ENCODE data around the gene MPDU1. TPM values are rescaled to one million over a fixed set of nuclear protein-coding genes. Genes with fewer than 3 reads are reported as not detected.
A peak's percentile ranks its signal among the peaks of the same experiment; 100 is the strongest.

The MPDU1 gene
- total and polyA plus RNA-seq, 2 of the 4 experiments (the other 2 are of a cell fraction): 135 to 149 TPM

- no peak for TF ChIP-seq CEBPB (IDR thresholded peaks at IDR 0.05; ENCODE audit: low read depth, low read length)
- peak; percentile 82; the same call in 1 of the 2 replicates for TF ChIP-seq MAZ (IDR thresholded peaks at IDR 0.05; ENCODE audit: borderline replicate concordance, low read depth, low read length)
Observed at GRCh38 chr17:7561589-7562207, 22.0 kb upstream of the MPDU1 start, which contains the start of gene SENP3 (continued).

GRCh38 chr17:7562208-7562605 is 21.4 kb upstream of the MPDU1 start:
- H4K20me1 ChIP-seq (ENCODE audit: insufficient read depth, low read length): no peaks in the 10 kb centered on the region
- in situ Hi-C loops (cut with MboI; ENCODE audit: low sequenced_read_pairs): no loop called here
- H3K27me3 ChIP-seq (ENCODE audit: control insufficient read depth, insufficient read depth, low read length): no peaks in the 10 kb centered on the region
- no peak overlapping the region for H2BK15ac ChIP-seq (ENCODE audit: low read depth, low read length)
- H3K9me3 ChIP-seq (ENCODE audit: control insufficient read depth, insufficient read depth, low read length): no peaks in the 10 kb centered on the region
- no peak overlapping the region for H2BK5ac ChIP-seq (ENCODE audit: low read depth, low read length, poor library complexity, severe bottlenecking)
- intact Hi-C loops (cut with micrococcal nuclease): loop anchor here (5.0 to 10.0 kb wide), 3 partner anchors 210 to 517 kb away; partner anchors contain the start of genes KCTD11, NEURL4 and SLC16A11
- H2AK5ac ChIP-seq (ENCODE audit: low read depth, low read length): peak overlapping the region; percentile 77
- peak overlapping the region; percentile 70; the same call in 1 of the 2 replicates for H3K14ac ChIP-seq (replicated peaks; ENCODE audit: low read depth, low read length)
- H2AFZ ChIP-seq (replicated peaks; ENCODE audit: low read length, poor library complexity): peak overlapping the region; percentile 99
- no peak overlapping the region for H2BK120ac ChIP-seq (ENCODE audit: low read depth, low read length)
- H3K9me1 ChIP-seq (ENCODE audit: insufficient read depth, low read length): no peaks in the 10 kb centered on the region
- H4K5ac ChIP-seq (ENCODE audit: low read depth, low read length): peak overlapping the region; percentile 19
- H2BK20ac ChIP-seq (ENCODE audit: low read depth, low read length): no peak overlapping the region
- 0 out of 2 replicates have a peak overlapping the region, but pooled peaks have one; percentile 38 for H3K23ac ChIP-seq (ENCODE audit: low read depth, low read length)
- no TSS peak for BruUV-seq (replicated peaks)
- H3K27ac ChIP-seq (ENCODE audit: insufficient read depth, low read length): peak overlapping the region; percentile 77
- H3K79me1 ChIP-seq (ENCODE audit: low read depth in 1 of 2, low read length in 2 of 2): peaks cover 25 to 34% of the 10 kb centered on the region in 2 experiments
- no peak overlapping the region for H3K18ac ChIP-seq (ENCODE audit: low read depth, low read length)
- H4K8ac ChIP-seq (ENCODE audit: low read depth in 2 of 2, low read length in 2 of 2): peak overlapping the region; percentile 58 to 85; a peak in 3 of 4 replicates
- H3K4me1 ChIP-seq (ENCODE audit: control insufficient read depth, insufficient read depth, low read length): peaks cover 9% of the 10 kb centered on the region
- H3K56ac ChIP-seq (ENCODE audit: extremely low read depth, insufficient read depth, low read length): no peak overlapping the region
- peak overlapping the region; percentile 94 for H3K4me2 ChIP-seq (ENCODE audit: low read depth, low read length)
- POLR2A ChIA-PET (ENCODE audit: unreplicated experiment): no interaction called here
- CTCF ChIA-PET: interaction anchor here (2.5 to 2.8 kb wide), 2 partner anchors 48 to 126 kb away, joined by 12 to 24 read pairs; no protein-coding TSS in a partner anchor
- peak; percentile 28 for ATAC-seq (ENCODE audit: low read depth)
- peak overlapping the region; percentile 79 for H3K4ac ChIP-seq (ENCODE audit: low read depth, low read length)
- no peak for DNase-seq
- H2AK9ac ChIP-seq (replicated peaks; ENCODE audit: low read depth, low read length, poor library complexity): peak overlapping the region; percentile 100
- peak overlapping the region; percentile 32; the same call in 1 of the 2 replicates for H4K91ac ChIP-seq (ENCODE audit: insufficient read depth, low read depth, low read length)
- peak overlapping the region; percentile 75 for H3K9ac ChIP-seq (ENCODE audit: low read depth, low read length)
- no CpG with 5 or more reads among the region's 28 CpGs for WGBS, 2 experiments (ENCODE audit: extremely low coverage in 2 of 2, insufficient read length in 1 of 2)
- H3K36me3 ChIP-seq (ENCODE audit: control insufficient read depth, insufficient read depth, low read length): peaks cover 25% of the 10 kb centered on the region
- dilution Hi-C loops (cut with HindIII; ENCODE audit: low sequenced_read_pairs, unreplicated experiment): no loop called here
- H3K4me3 ChIP-seq (ENCODE audit: insufficient read depth, low read depth, low read length): peak overlapping the region; percentile 79
- no peak for TF ChIP-seq RAD21 (IDR thresholded peaks at IDR 0.05; ENCODE audit: low read length)
- no peak for TF ChIP-seq ELK1 (IDR thresholded peaks at IDR 0.05; ENCODE audit: borderline replicate concordance, low read depth, low read length)
- TF ChIP-seq POLR2A (IDR thresholded peaks at IDR 0.05; ENCODE audit: low read depth, low read length): no peak
- TF ChIP-seq CEBPB (IDR thresholded peaks at IDR 0.05; ENCODE audit: low read depth, low read length): no peak
- no peak for TF ChIP-seq MAFK (IDR thresholded peaks at IDR 0.05; ENCODE audit: low read depth, low read length)
- TF ChIP-seq FOS (IDR thresholded peaks at IDR 0.05; ENCODE audit: low read depth, low read length): no peak
- no peak for TF ChIP-seq BHLHE40 (IDR thresholded peaks at IDR 0.05; ENCODE audit: low read depth, low read length)
- TF ChIP-seq MXI1 (IDR thresholded peaks at IDR 0.05; ENCODE audit: borderline replicate concordance, low read depth, low read length): no peak
- no peak for TF ChIP-seq RCOR1 (IDR thresholded peaks at IDR 0.05; ENCODE audit: insufficient replicate concordance, low read length)
- TF ChIP-seq NFE2L2 (IDR thresholded peaks at IDR 0.05; ENCODE audit: low read depth, low read length): no peak
- no peak for TF ChIP-seq CHD1 (IDR thresholded peaks at IDR 0.05; ENCODE audit: low read depth, low read length)
- no peak for TF ChIP-seq CTCF (conservative IDR thresholded peaks at IDR 0.05; ENCODE audit: low read depth, low read length)
- TF ChIP-seq SMC3 (IDR thresholded peaks at IDR 0.05; ENCODE audit: low read depth, low read length): no peak
- TF ChIP-seq MAZ (IDR thresholded peaks at IDR 0.05; ENCODE audit: borderline replicate concordance, low read depth, low read length): no peak

Data from IMR-90 (cell line).